Measurements from ENCODE around the gene RIPOR2. TPM values are rescaled to one million over a fixed set of nuclear protein-coding genes. Genes with fewer than 3 reads are reported as not detected.

The RIPOR2 gene
- total RNA-seq, 1 experiment from 2014 or later: 5.0 TPM

DNA sequence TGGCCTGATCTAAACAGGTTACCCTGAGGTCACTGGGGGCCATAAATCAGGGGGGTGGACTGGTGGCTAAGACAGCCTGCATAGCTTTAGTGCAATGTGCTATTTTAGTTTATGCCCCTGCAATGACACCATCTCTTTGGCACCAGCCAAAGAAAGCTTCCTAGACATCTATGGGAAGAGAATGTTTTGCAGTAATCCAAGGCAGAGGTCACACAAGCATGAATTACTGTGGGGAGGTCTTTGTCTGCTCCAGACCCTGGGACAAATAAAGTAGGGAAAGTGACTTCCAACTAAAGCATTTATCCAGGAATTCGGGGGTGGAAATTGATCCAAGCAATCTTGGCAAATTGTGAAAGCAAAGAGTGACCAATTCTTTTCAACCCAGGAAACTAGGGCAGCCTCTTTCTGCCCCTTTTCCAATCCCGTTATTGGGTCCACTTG, 5.3 kb downstream of the RIPOR2 start:
- Mint-ChIP-seq H3K36me3 (ENCODE audit: insufficient read depth in 1 of 3, low read depth in 3 of 3) (peaks cover 6 to 12% (median 9%) of the 10 kb centered on the region in 3 experiments), H3K4me1 (peaks cover 48 to 54% of the 10 kb centered on the region in 2 experiments), H3K4me3 (no peak overlapping the region), H3K9me3 (peaks cover 7% of the 10 kb centered on the region in 2 experiments), H3K27me3 (ENCODE audit: low read depth) (no peaks in the 10 kb centered on the region), H3K27ac (peak overlapping the region in 2 of 3 experiments; percentile 6 to 67; a peak in 1 of 7 replicates)
- Histone ChIP-seq H3K4ac (ENCODE audit: low read depth, low read length) (no peak overlapping the region), H3K9me3 (ENCODE audit: control insufficient read depth, low read depth, low read length) (no peaks in the 10 kb centered on the region), H2AFZ (ENCODE audit: low read length) (no peak overlapping the region), H3K56ac (ENCODE audit: insufficient read length, low read depth, low read length) (no peak overlapping the region), H4K5ac (ENCODE audit: insufficient read length, low read depth, low read length) (no peak overlapping the region), H3T11ph (ENCODE audit: low read length) (no peak overlapping the region), H2BK15ac (ENCODE audit: low read depth, low read length) (no peak overlapping the region), H2BK5ac (ENCODE audit: insufficient read length, low read length) (no peak overlapping the region), H3K27ac (ENCODE audit: insufficient read length, low read depth, low read length) (no peak overlapping the region), H3K23me2 (ENCODE audit: insufficient read length, low read depth, low read length, poor library complexity, severe bottlenecking) (peaks cover under 1% of the 10 kb centered on the region), H3K9ac (ENCODE audit: extremely low read depth, insufficient read length, low read length) (peak overlapping the region; percentile 11), H2AK5ac (ENCODE audit: insufficient read length, low read length) (no peak overlapping the region), H2BK12ac (ENCODE audit: insufficient read length, low read depth, low read length) (no peak overlapping the region), H2BK20ac (ENCODE audit: low read depth, low read length, poor library complexity, severe bottlenecking) (no peak overlapping the region), H4K8ac (replicated peaks; ENCODE audit: insufficient read length, low read depth, low read length) (no peak overlapping the region), H4K91ac (ENCODE audit: insufficient read length, low read depth, low read length) (no peak overlapping the region), H2BK120ac (ENCODE audit: low read depth, low read length, poor library complexity, severe bottlenecking) (no peak overlapping the region), H3K27me3 (ENCODE audit: insufficient read depth, low read length) (no peaks in the 10 kb centered on the region), H3K23ac (ENCODE audit: insufficient read length, low read depth, low read length) (no peak overlapping the region), H3K4me2 (ENCODE audit: insufficient read depth, insufficient read length, low read length) (no peak overlapping the region), H3K18ac (ENCODE audit: insufficient read length, low read depth, low read length) (no peak overlapping the region), H3K79me2 (ENCODE audit: insufficient read depth, low read length) (peaks cover 37% of the 10 kb centered on the region; the same call in 1 of the 2 replicates), H3K14ac (ENCODE audit: insufficient read depth, low read length) (no peak overlapping the region), H3K4me1 (ENCODE audit: insufficient read depth, low read length) (peaks cover 21% of the 10 kb centered on the region; the same call in 1 of the 2 replicates), H4K20me1 (ENCODE audit: control insufficient read depth, insufficient read depth, insufficient read length) (no peaks in the 10 kb centered on the region), H3K79me1 (ENCODE audit: insufficient read depth, low read depth, low read length, poor library complexity, severe bottlenecking) (peaks cover 3% of the 10 kb centered on the region)
- DNase-seq: no peak
- TF ChIP-seq, protein P1, sequence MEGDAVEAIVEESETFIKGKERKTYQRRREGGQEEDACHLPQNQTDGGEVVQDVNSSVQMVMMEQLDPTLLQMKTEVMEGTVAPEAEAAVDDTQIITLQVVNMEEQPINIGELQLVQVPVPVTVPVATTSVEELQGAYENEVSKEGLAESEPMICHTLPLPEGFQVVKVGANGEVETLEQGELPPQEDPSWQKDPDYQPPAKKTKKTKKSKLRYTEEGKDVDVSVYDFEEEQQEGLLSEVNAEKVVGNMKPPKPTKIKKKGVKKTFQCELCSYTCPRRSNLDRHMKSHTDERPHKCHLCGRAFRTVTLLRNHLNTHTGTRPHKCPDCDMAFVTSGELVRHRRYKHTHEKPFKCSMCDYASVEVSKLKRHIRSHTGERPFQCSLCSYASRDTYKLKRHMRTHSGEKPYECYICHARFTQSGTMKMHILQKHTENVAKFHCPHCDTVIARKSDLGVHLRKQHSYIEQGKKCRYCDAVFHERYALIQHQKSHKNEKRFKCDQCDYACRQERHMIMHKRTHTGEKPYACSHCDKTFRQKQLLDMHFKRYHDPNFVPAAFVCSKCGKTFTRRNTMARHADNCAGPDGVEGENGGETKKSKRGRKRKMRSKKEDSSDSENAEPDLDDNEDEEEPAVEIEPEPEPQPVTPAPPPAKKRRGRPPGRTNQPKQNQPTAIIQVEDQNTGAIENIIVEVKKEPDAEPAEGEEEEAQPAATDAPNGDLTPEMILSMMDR (conservative IDR thresholded peaks at IDR 0.05): no peak
- WGBS (ENCODE audit: extremely low coverage, insufficient read length, low lambda C conversion rate): no CpG with 5 or more reads among the region's 2 CpGs

Measured in H9 (cell line).